GM19324 (cell line): Measurements from ENCODE around the gene RPL37A.

Experiments
- ATAC-seq: cut with Tn5 transposase; IDR thresholded peaks from one replicate; pipeline ENCODE4 v1.9.1; 2021; ENCODE audit warnings: mild to moderate bottlenecking, moderate library complexity; ENCODE audit not compliant: unreplicated experiment, low FRiP score

RPL37A gene

GRCh38 chr2:216486708-216487107 lies 11.9 kb upstream of the RPL37A start:
- no peak for ATAC-seq

GRCh38 chr2:216490061-216490460 lies 8.6 kb upstream of the RPL37A start:
- ATAC-seq = no peak

- no peak for ATAC-seq
Measured at GRCh38 chr2:216491793-216492596, 6.6 kb upstream of the RPL37A start.

- no peak for ATAC-seq
Measured at GRCh38 chr2:216492597-216493333, 5.9 kb upstream of the RPL37A start.

- no peak for ATAC-seq
Measured at GRCh38 chr2:216493334-216493685, 5.3 kb upstream of the RPL37A start.

- no peak for ATAC-seq
Measured at GRCh38 chr2:216495656-216496055, 3.0 kb upstream of the RPL37A start.

GRCh38 chr2:216497382-216498069 lies 1.1 kb upstream of the RPL37A start:
- no peak for ATAC-seq

- no peak for ATAC-seq
Measured at GRCh38 chr2:216498070-216498378, 620 bp upstream of the RPL37A start.

GRCh38 chr2:216499641-216500218 lies 1.1 kb downstream of the RPL37A start:
- no peak for ATAC-seq

- no peak for ATAC-seq
Measured at GRCh38 chr2:216500572-216500971, 1.9 kb downstream of the RPL37A start.

- no peak for ATAC-seq
Measured at GRCh38 chr2:216501854-216502253, 3.2 kb downstream of the RPL37A start.

- ATAC-seq = no peak
Measured at GRCh38 chr2:216502381-216503158, 3.9 kb downstream of the RPL37A start.

GRCh38 chr2:216503159-216503629 lies 4.5 kb downstream of the RPL37A start:
- no peak for ATAC-seq

GRCh38 chr2:216503697-216504375 lies 5.2 kb downstream of the RPL37A start:
- no peak for ATAC-seq

GRCh38 chr2:216504376-216504762 lies 5.7 kb downstream of the RPL37A start:
- ATAC-seq = no peak

- no peak for ATAC-seq
Measured at GRCh38 chr2:216505133-216506106, 6.8 kb downstream of the RPL37A start.

- no peak for ATAC-seq
Measured at GRCh38 chr2:216507220-216508160, 8.8 kb downstream of the RPL37A start.

- ATAC-seq = no peak
Measured at GRCh38 chr2:216508229-216508628, 9.6 kb downstream of the RPL37A start.
